Neuronal stem cell (in vitro differentiated cells): ENCODE results near the gene NKAIN1.
"Not testable (repeated sequence)": the region's sequence is repeated elsewhere in the genome, so short reads cannot be mapped to it uniquely, and the experiment has no call there.

Source experiments
- DNase-seq: peaks from one replicate; pipeline ENCODE4 v3.0.0-alpha.2; 2013; ENCODE audit warnings: low spot score
- H2AFZ ChIP-seq: one replicate; pipeline ENCODE4 v1.6.1; 2013; ENCODE audit warnings: mild to moderate bottlenecking, low read length, inconsistent platforms
- H2AK5ac ChIP-seq: 2 replicates; pipeline ENCODE4 v1.6.1; 2013; ENCODE audit warnings: low read depth, mild to moderate bottlenecking, inconsistent platforms, low read length, moderate library complexity, mixed read lengths
- H2BK120ac ChIP-seq: 2 replicates; pipeline ENCODE4 v1.6.1; 2013; ENCODE audit warnings: low read depth, mild to moderate bottlenecking, inconsistent platforms, low read length, moderate library complexity, mixed read lengths
- H2BK12ac ChIP-seq: one replicate; pipeline ENCODE4 v1.6.1; 2013; ENCODE audit warnings: low read length, inconsistent platforms
- H2BK15ac ChIP-seq: 2 replicates; pipeline ENCODE4 v1.6.1; 2013; ENCODE audit warnings: mild to moderate bottlenecking, low read length, inconsistent platforms, mixed read lengths
- H2BK5ac ChIP-seq: one replicate; pipeline ENCODE4 v1.6.1; 2013; ENCODE audit warnings: inconsistent platforms, mild to moderate bottlenecking, low read length, moderate library complexity
- H3K14ac ChIP-seq: one replicate; pipeline ENCODE4 v1.6.1; 2013; ENCODE audit warnings: low read length, inconsistent platforms
- H3K18ac ChIP-seq: 2 replicates; pipeline ENCODE4 v1.6.1; 2013; ENCODE audit warnings: low read length, inconsistent platforms
- H3K23ac ChIP-seq: 2 replicates; pipeline ENCODE4 v1.6.1; 2013; ENCODE audit warnings: low read depth, mild to moderate bottlenecking, mixed read lengths, low read length, inconsistent platforms; ENCODE audit not compliant: poor library complexity
- H3K27ac ChIP-seq: replicated peaks from 3 replicates; pipeline ENCODE4 v1.5.1; 2013; ENCODE audit warnings: low read length, inconsistent platforms
- H3K27me3 ChIP-seq, 3 experiments: 2 replicates each; pipeline ENCODE4 v1.6.1; 2013; ENCODE audit warnings: low read length in 3 of 3, mild to moderate bottlenecking in 2 of 3, inconsistent platforms in 1 of 3, low read depth in 1 of 3, mixed read lengths in 1 of 3, moderate library complexity in 1 of 3; ENCODE audit not compliant: control insufficient read depth in 3 of 3, insufficient read depth in 3 of 3
- H3K36me3 ChIP-seq, 2 donors: replicated peaks in 1 of 2; 2 replicates each; pipeline ENCODE4 v1.6.1; 2013; ENCODE audit warnings: low read length in 2 of 2; ENCODE audit not compliant: control insufficient read depth in 2 of 2, insufficient read depth in 2 of 2
- H3K4ac ChIP-seq: 2 replicates; pipeline ENCODE4 v1.6.1; 2013; ENCODE audit warnings: inconsistent platforms, mild to moderate bottlenecking, low read length, moderate library complexity
- H3K4me1 ChIP-seq, 2 donors: 1 replicate in 1 of 2; 2 replicates in 1 of 2; pipeline ENCODE4 v1.6.1; 2013; ENCODE audit warnings: low read length in 2 of 2, low read depth in 1 of 2; ENCODE audit not compliant: control insufficient read depth in 2 of 2, insufficient read depth in 1 of 2
- H3K4me2 ChIP-seq: one replicate; pipeline ENCODE4 v1.6.1; 2013; ENCODE audit warnings: mild to moderate bottlenecking, low read length, inconsistent platforms; ENCODE audit not compliant: insufficient read depth, poor library complexity, severe bottlenecking
- H3K4me3 ChIP-seq, 2 donors: 2 replicates each; pipeline ENCODE4 v1.5.1; 2013; ENCODE audit warnings: low read length in 2 of 2, mild to moderate bottlenecking in 2 of 2, inconsistent platforms in 1 of 2, moderate library complexity in 1 of 2
- H3K79me1 ChIP-seq: one replicate; pipeline ENCODE4 v1.6.1; 2013; ENCODE audit warnings: low read depth, mild to moderate bottlenecking, inconsistent platforms, low read length, moderate library complexity
- H3K9ac ChIP-seq: one replicate; pipeline ENCODE4 v1.6.1; 2013; ENCODE audit warnings: mild to moderate bottlenecking, low read depth, low read length, inconsistent platforms; ENCODE audit not compliant: poor library complexity
- H3K9me3 ChIP-seq, 2 donors: replicated peaks in 1 of 2; 2 replicates each; pipeline versions ENCODE3 to v1.6.1; 2013; ENCODE audit warnings: low read length in 2 of 2, mild to moderate bottlenecking in 2 of 2, inconsistent platforms in 1 of 2, low read depth in 1 of 2, mixed read lengths in 1 of 2, moderate library complexity in 1 of 2; ENCODE audit not compliant: control insufficient read depth in 2 of 2, insufficient read depth in 1 of 2
- H4K8ac ChIP-seq: one replicate; pipeline ENCODE4 v1.6.1; 2013; ENCODE audit warnings: low read depth, mild to moderate bottlenecking, inconsistent platforms, low read length, moderate library complexity
- H4K91ac ChIP-seq: one replicate; pipeline ENCODE4 v1.6.1; 2013; ENCODE audit warnings: low read length, low read depth, mild to moderate bottlenecking, inconsistent platforms; ENCODE audit not compliant: poor library complexity
- WGBS, 2 donors: extraction: QIAGEN DNeasy Blood & Tissue Kit; methylation state at CpG; one replicate each; pipeline ENCODE4 v1.1.7; 2013; ENCODE audit warnings: missing lambda C conversion rate in 2 of 2, mixed read lengths in 1 of 2; ENCODE audit not compliant: insufficient read length in 2 of 2, insufficient replicate concordance in 1 of 2; ENCODE audit errors: extremely low coverage in 2 of 2; 5-methylcytosine and 5-hydroxymethylcytosine counted together

NKAIN1 gene

DNA sequence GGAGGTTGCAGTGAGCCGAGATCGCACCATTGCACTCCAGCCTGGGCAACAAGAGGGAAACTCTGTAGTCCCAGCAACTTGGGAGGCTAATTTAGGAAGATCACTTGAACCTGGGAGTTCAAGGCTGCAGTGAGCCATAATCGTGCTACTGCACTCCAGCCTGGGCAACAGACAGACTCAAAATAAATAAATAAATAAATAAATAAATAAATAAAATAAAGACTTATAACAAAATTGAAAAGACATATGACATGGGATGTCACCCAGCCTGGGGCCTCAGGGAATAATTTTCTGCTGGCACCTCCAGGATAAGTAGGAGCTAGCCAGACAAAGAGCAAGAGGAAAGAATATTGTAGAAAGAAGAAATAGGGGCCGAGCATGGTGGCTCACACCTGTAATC, 96.2 kb downstream of the NKAIN1 start:
- no peak overlapping the region for H3K27ac ChIP-seq
- H4K8ac ChIP-seq: no peak overlapping the region
- no peak overlapping the region for H2BK5ac ChIP-seq
- no peaks in the 10 kb centered on the region for H3K9me3 ChIP-seq
- no peaks in the 10 kb centered on the region for H3K4me1 ChIP-seq
- no peak overlapping the region for H3K9ac ChIP-seq
- H3K18ac ChIP-seq: no peak overlapping the region
- H3K4me2 ChIP-seq: no peak overlapping the region
- no peak overlapping the region for H2BK12ac ChIP-seq
- H3K27me3 ChIP-seq: no peaks in the 10 kb centered on the region
- H2BK120ac ChIP-seq: no peak overlapping the region
- DNase-seq: no peak
- H3K4ac ChIP-seq: no peak overlapping the region
- H3K4me3 ChIP-seq: no peak overlapping the region
- H3K36me3 ChIP-seq: no peaks in the 10 kb centered on the region
- no peaks in the 10 kb centered on the region for H3K79me1 ChIP-seq
- H2BK15ac ChIP-seq: no peak overlapping the region
- H2AFZ ChIP-seq: no peak overlapping the region
- H4K91ac ChIP-seq: no peak overlapping the region
- H3K14ac ChIP-seq: no peak overlapping the region
- no peak overlapping the region for H3K23ac ChIP-seq
- WGBS, 2 donors: no CpG with 5 or more reads among the region's 4 CpGs
- no peak overlapping the region for H2AK5ac ChIP-seq

DNA sequence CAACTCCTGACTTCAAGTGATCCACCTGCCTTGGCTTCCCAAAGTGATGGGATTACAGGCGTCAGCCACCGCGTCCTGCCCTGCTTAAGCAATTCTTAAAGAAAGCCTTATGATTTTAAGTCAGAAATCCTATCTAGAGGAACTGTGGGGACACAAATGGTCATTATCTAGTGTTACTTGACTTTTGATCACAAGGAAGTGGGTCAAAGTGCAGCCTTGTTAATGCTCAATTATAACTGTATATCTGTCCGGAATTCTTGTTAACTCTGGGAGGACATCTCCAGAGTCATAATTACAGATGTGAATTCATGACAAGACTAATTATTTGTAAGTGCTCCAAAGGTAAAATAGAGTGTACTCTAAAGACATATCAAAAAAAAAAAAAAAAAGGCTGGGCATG, 97.3 kb downstream of the NKAIN1 start:
- H3K9ac ChIP-seq: no peak overlapping the region
- H3K23ac ChIP-seq: no peak overlapping the region
- WGBS, 2 donors: no CpG with 5 or more reads among the region's 4 CpGs
- H3K4me1 ChIP-seq: no peaks in the 10 kb centered on the region
- H2AK5ac ChIP-seq: no peak overlapping the region
- H2BK12ac ChIP-seq: no peak overlapping the region
- no peak overlapping the region for H2BK15ac ChIP-seq
- H3K14ac ChIP-seq: no peak overlapping the region
- H2AFZ ChIP-seq: no peak overlapping the region
- no peaks in the 10 kb centered on the region for H3K36me3 ChIP-seq
- H3K79me1 ChIP-seq: no peaks in the 10 kb centered on the region
- no peak overlapping the region for H3K18ac ChIP-seq
- no peak overlapping the region for H4K91ac ChIP-seq
- no peak overlapping the region for H2BK120ac ChIP-seq
- H2BK5ac ChIP-seq: no peak overlapping the region
- H3K27ac ChIP-seq: no peak overlapping the region
- no peak overlapping the region for H4K8ac ChIP-seq
- H3K9me3 ChIP-seq: no peaks in the 10 kb centered on the region
- no peak for DNase-seq
- H3K4me2 ChIP-seq: no peak overlapping the region
- no peaks in the 10 kb centered on the region for H3K27me3 ChIP-seq
- no peak overlapping the region for H3K4ac ChIP-seq
- no peak overlapping the region for H3K4me3 ChIP-seq

DNA sequence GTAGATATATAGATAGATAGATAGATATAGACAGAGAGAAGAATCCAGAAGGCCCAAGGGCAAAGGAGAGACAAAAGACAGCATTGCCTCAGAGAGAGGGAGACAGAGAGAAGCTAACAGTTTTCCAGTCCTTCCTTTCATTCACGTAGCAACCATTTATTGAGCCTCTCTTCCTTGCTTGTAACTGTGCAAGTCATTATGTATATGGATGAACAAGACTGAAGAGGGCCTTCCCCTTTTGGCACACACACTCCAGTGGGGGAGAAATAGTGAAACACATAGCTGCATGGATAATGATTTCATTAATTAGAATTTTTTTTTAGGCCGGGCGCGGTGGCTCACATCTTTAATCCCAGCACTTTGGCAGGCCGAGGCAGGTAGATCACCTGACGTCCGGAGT, 99.4 kb downstream of the NKAIN1 start:
- no peak overlapping the region for H2BK5ac ChIP-seq

DNA sequence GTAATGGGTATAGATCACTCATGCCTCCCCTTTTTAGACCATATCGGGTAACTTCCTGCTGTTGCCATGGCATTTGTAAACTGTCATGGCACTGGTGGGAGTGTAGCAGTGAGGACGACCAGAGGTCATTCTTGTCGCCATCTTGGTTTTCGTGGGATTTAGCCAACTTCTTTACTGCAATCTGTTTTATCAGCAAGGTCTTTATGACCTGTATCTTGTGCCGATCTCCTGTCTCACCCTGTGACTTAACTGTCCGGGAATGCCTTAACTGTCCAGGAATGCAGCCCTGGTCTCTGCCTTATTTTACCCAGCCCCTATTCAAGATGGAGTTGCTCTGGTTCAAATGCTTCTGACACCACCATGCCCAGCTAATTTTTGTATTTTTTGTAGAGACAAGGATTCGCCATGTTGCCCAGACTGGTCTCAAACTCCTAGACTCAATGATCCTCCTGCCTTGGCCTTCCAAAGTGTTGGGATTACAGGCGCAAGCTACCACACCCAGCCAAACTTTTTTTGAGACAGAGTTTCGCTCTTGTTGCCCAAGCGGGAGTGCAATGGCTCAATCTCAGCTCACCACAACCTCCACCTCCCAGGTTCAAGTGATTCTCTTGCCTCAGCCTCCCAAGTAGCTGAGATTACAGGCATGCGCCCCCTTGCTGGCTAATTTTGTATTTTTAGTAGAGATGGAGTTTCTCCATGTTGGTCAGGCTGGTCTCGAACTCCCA, 100.7 kb downstream of the NKAIN1 start:
- not testable (repeated sequence) for H2BK120ac ChIP-seq, H2BK5ac ChIP-seq, H2BK15ac ChIP-seq, H3K9ac ChIP-seq, H3K4me1 ChIP-seq, H2AFZ ChIP-seq, H3K9me3 ChIP-seq, H3K4ac ChIP-seq, H3K79me1 ChIP-seq, H4K8ac ChIP-seq, H3K27me3 ChIP-seq, H3K4me2 ChIP-seq, H3K36me3 ChIP-seq, H3K4me3 ChIP-seq, H4K91ac ChIP-seq, H3K23ac ChIP-seq, H3K27ac ChIP-seq, H3K18ac ChIP-seq, H2BK12ac ChIP-seq, H2AK5ac ChIP-seq, DNase-seq, H3K14ac ChIP-seq
- no CpG with 5 or more reads among the region's 12 CpGs for WGBS, 2 donors

More for the DNA sequence above, 99.4 kb downstream of the NKAIN1 start:
- no peak overlapping the region for H3K4me2 ChIP-seq
- no peak for DNase-seq
- H4K8ac ChIP-seq: no peak overlapping the region
- no peaks in the 10 kb centered on the region for H3K79me1 ChIP-seq
- peaks cover 0 to 2% of the 10 kb centered on the region in 2 donors for H3K9me3 ChIP-seq
- no peak overlapping the region for H3K18ac ChIP-seq
- no peak overlapping the region for H2AFZ ChIP-seq
- H2AK5ac ChIP-seq: no peak overlapping the region
- H2BK12ac ChIP-seq: no peak overlapping the region
- no peaks in the 10 kb centered on the region for H3K27me3 ChIP-seq
- no peak overlapping the region for H3K4ac ChIP-seq
- no CpG with 5 or more reads among the region's 7 CpGs for WGBS, 2 donors
- H3K27ac ChIP-seq: no peak overlapping the region
- H4K91ac ChIP-seq: no peak overlapping the region
- H3K36me3 ChIP-seq: no peaks in the 10 kb centered on the region
- H3K23ac ChIP-seq: no peak overlapping the region
- H2BK120ac ChIP-seq: no peak overlapping the region
- H3K4me3 ChIP-seq: no peak overlapping the region
- no peak overlapping the region for H2BK15ac ChIP-seq
- H3K14ac ChIP-seq: no peak overlapping the region
- H3K9ac ChIP-seq: no peak overlapping the region
- H3K4me1 ChIP-seq: no peaks in the 10 kb centered on the region
